B cell (primary cell): ENCODE data around the gene FZR1. TPM values are rescaled to one million over a fixed set of nuclear protein-coding genes. Genes with fewer than 3 reads are reported as not detected.

Source experiments
- ATAC-seq: fragments of 200-7000 bp; cut with Tn5 transposase; one replicate; pipeline ENCODE4 v1.10.0; 2021; ENCODE audit warnings: low read depth, mild to moderate bottlenecking, moderate number of reproducible peaks, moderate library complexity
- CTCF ChIA-PET: fragments of 350-600 bp; sonication (Branson Sonifier 250); formaldehyde crosslinking; loops from one replicate; lab custom pipeline; 2021; ENCODE audit warnings: antibody characterized with exemption, inconsistent platforms; lab: Charles Lee
- POLR2A ChIA-PET: fragments of 350-600 bp; sonication (Branson Sonifier 250); formaldehyde crosslinking; loops from one replicate; lab custom pipeline; 2021; ENCODE audit warnings: antibody characterized with exemption; lab: Charles Lee
- DNase-seq: peaks from one replicate; pipeline ENCODE4 v3.0.0; 2013
- H2AFZ ChIP-seq: 2 replicates; pipeline ENCODE4 v1.6.1; 2012; ENCODE audit warnings: mild to moderate bottlenecking, low read depth, low read length; ENCODE audit not compliant: insufficient read depth, poor library complexity, severe bottlenecking
- H3K27ac ChIP-seq, 2 donors: 1 replicate in 1 of 2; 2 replicates in 1 of 2; pipeline ENCODE4 v1.5.1; 2012 to 2013; ENCODE audit warnings: low read length in 2 of 2, mild to moderate bottlenecking in 2 of 2, moderate library complexity in 1 of 2
- H3K27me3 ChIP-seq, 4 experiments: fragments of 200-600 bp in 1 of 4; sonication (generic) in 1 of 4; replicated peaks in 1 of 4; 1 replicate in 2 of 4; 2 replicates in 2 of 4; pipeline versions ENCODE4 v1.6.1 to v1.7.0; 2013 to 2016; ENCODE audit warnings: low read length in 3 of 4, mild to moderate bottlenecking in 2 of 4, mixed read lengths in 1 of 4, moderate library complexity in 1 of 4; ENCODE audit not compliant: insufficient read depth in 4 of 4, control insufficient read depth in 3 of 4; ENCODE audit errors: control extremely low read depth in 1 of 4
- H3K36me3 ChIP-seq, 2 experiments: replicated peaks in 1 of 2; 1 replicate in 1 of 2; 2 replicates in 1 of 2; pipeline versions ENCODE4 v1.6.1 to v1.7.1; 2013; ENCODE audit warnings: low read length in 1 of 2; ENCODE audit not compliant: insufficient read depth in 2 of 2, control insufficient read depth in 1 of 2; ENCODE audit errors: control extremely low read depth in 1 of 2, extremely low read depth in 1 of 2
- H3K4me1 ChIP-seq, 2 donors: fragments of 200-600 bp in 1 of 2; sonication (generic) in 1 of 2; 1 replicate in 1 of 2; 2 replicates in 1 of 2; pipeline versions ENCODE4 v1.5.1 to v1.6.1; 2013 to 2017; ENCODE audit warnings: low read length in 2 of 2; ENCODE audit not compliant: control insufficient read depth in 2 of 2, insufficient read depth in 2 of 2
- H3K4me2 ChIP-seq: replicated peaks from 2 replicates; pipeline ENCODE3; 2012; ENCODE audit warnings: mild to moderate bottlenecking, low read depth, low read length; ENCODE audit not compliant: poor library complexity, severe bottlenecking
- H3K4me3 ChIP-seq, 5 experiments: fragments of 200-600 bp in 1 of 5; sonication (generic) in 1 of 5; 1 replicate in 3 of 5; 2 replicates in 2 of 5; pipeline versions ENCODE4 v1.5.1 to v1.7.0; 2011 to 2016; ENCODE audit warnings: low read length in 4 of 5, mild to moderate bottlenecking in 4 of 5, low read depth in 2 of 5, control low read depth in 1 of 5, moderate library complexity in 1 of 5; ENCODE audit not compliant: insufficient read depth in 1 of 5; ENCODE audit errors: control extremely low read depth in 1 of 5, extremely low read depth in 1 of 5
- H3K79me2 ChIP-seq: fragments of 200-600 bp; sonication (generic); one replicate; pipeline ENCODE4 v1.6.0; 2016; ENCODE audit warnings: low read length; ENCODE audit not compliant: control insufficient read depth, insufficient read depth
- H3K9ac ChIP-seq: fragments of 200-600 bp; sonication (generic); 2 replicates; pipeline ENCODE4 v1.6.1; 2017; ENCODE audit warnings: mild to moderate bottlenecking, low read length, moderate library complexity
- H3K9me3 ChIP-seq, 3 donors: one replicate each; pipeline versions ENCODE4 v1.6.1 to v1.7.1; 2013; ENCODE audit warnings: low read length in 2 of 3; ENCODE audit not compliant: control insufficient read depth in 2 of 3, insufficient read depth in 1 of 3; ENCODE audit errors: control extremely low read depth in 1 of 3
- H4K20me1 ChIP-seq: 2 replicates; pipeline ENCODE4 v1.6.0; 2012; ENCODE audit warnings: mild to moderate bottlenecking, low read length; ENCODE audit not compliant: insufficient read depth, control insufficient read depth, poor library complexity, severe bottlenecking
- H3K27ac Mint-ChIP-seq: one replicate; pipeline ENCODE4 v1.8.0; 2021; ENCODE audit warnings: mixed read lengths
- H3K27me3 Mint-ChIP-seq: one replicate; pipeline ENCODE4 v1.8.0; 2021; ENCODE audit warnings: mixed read lengths
- H3K4me1 Mint-ChIP-seq: one replicate; pipeline ENCODE4 v1.8.0; 2021; ENCODE audit warnings: mixed read lengths
- H3K4me3 Mint-ChIP-seq: one replicate; pipeline ENCODE4 v1.8.0; 2021; ENCODE audit warnings: mixed read lengths
- H3K9me3 Mint-ChIP-seq: one replicate; pipeline ENCODE4 v1.8.0; 2022; ENCODE audit warnings: mixed read lengths; ENCODE audit not compliant: insufficient read depth
- CTCF ChIP-seq: fragments of 200-600 bp; IDR thresholded peaks from one replicate; pipeline ENCODE4 v1.8.0; 2022; ENCODE audit warnings: antibody characterized with exemption, mild to moderate bottlenecking
- EZH2 ChIP-seq: IDR thresholded peaks from 2 replicates; pipeline ENCODE4 v1.6.1; 2012; ENCODE audit warnings: borderline replicate concordance, low read depth, mild to moderate bottlenecking, moderate library complexity, low read length; ENCODE audit not compliant: insufficient read depth, poor library complexity, severe bottlenecking
- WGBS: methylation state at CpG from one replicate; pipeline ENCODE4 v1.1.5; 2013; ENCODE audit warnings: missing lambda C conversion rate; ENCODE audit not compliant: insufficient coverage; 5-methylcytosine and 5-hydroxymethylcytosine counted together
- intact Hi-C: fragments of 100-400 bp; cut with micrococcal nuclease; formaldehyde crosslinking; loops from one replicate; pipeline ENCODE4 v1.10.0; 2022
- polyA plus RNA-seq: library from polyadenylated mRNA; depleted of rRNA; stranded (reverse); fragments of >200 nt; gene quantifications from 2 replicates; pipeline ENCODE4 v1.2.3, GENCODE V29; 2012
- total RNA-seq, 2 donors: library from RNA; stranded (reverse); fragments of 120-200 nt in 1 of 2; gene quantifications; 1 replicate in 1 of 2; 2 replicates in 1 of 2; pipeline versions ENCODE4 v1.2.3 to v1.2.4, GENCODE V29; 2013 to 2022

Gene FZR1
- total and polyA plus RNA-seq, 2 donors (not counting 1 experiment from before 2014, with no cell fraction given) = 83.5 to 96.1 TPM

GRCh38 chr19:3483226-3483628 lies 22.9 kb upstream of the FZR1 start, which contains the start of gene SMIM44:
Gene SMIM44, minus strand, starts transcription at chr19:3483441. Its CDS starts 38 bp downstream, at chr19:3483403.
- Mint-ChIP-seq H3K27me3 (peaks cover 1% of the 10 kb centered on the region), H3K9me3 (no peaks in the 10 kb centered on the region), H3K4me3 (no peak within 1 kb of the TSS), H3K4me1 (peaks cover 13% of the 10 kb centered on the region), H3K27ac (no peak within 1 kb of the TSS)
- H2AFZ ChIP-seq = no peak within 1 kb of the TSS
- intact Hi-C loops = no loop called here
- H3K36me3 ChIP-seq = no peaks in the 10 kb centered on the region
- CTCF ChIA-PET = interaction anchor here (0.7 to 2.9 kb wide), 4 partner anchors 17 to 157 kb away, joined by 3 to 19 read pairs (median 3); no protein-coding TSS in a partner anchor
- H3K9ac ChIP-seq = no peak within 1 kb of the TSS
- H3K27ac ChIP-seq = no peak within 1 kb of the TSS
- peaks cover 17 to 30% of the 10 kb centered on the region in 2 donors for H3K4me1 ChIP-seq
- H3K9me3 ChIP-seq = peaks cover 0 to 13% (median 0%) of the 10 kb centered on the region in 3 donors
- peaks cover 0 to 4% (median 0%) of the 10 kb centered on the region in 4 experiments for H3K27me3 ChIP-seq
- TF ChIP-seq EZH2 (no peak), CTCF (no peak)
- POLR2A ChIA-PET = no interaction called here
- H3K4me2 ChIP-seq = no peak within 1 kb of the TSS
- no peak for DNase-seq
- H4K20me1 ChIP-seq = no peaks in the 10 kb centered on the region
- no peak within 1 kb of the TSS for H3K4me3 ChIP-seq
- 94% methylated on average over 23 of the region's 33 CpGs for WGBS
- no peak for ATAC-seq
- no peaks in the 10 kb centered on the region for H3K79me2 ChIP-seq

- ChIA-PET POLR2A (no interaction called here), CTCF (interaction anchor here (0.8 to 1.7 kb wide), 3 partner anchors 12 to 187 kb away, joined by 3 to 4 read pairs (median 4); no protein-coding TSS in a partner anchor)
- H3K27ac Mint-ChIP-seq = no peak overlapping the region
- no peaks in the 10 kb centered on the region for H3K4me1 Mint-ChIP-seq
- Histone ChIP-seq H3K4me3 (no peak overlapping the region), H3K9ac (no peak overlapping the region), H3K27me3 (no peaks in the 10 kb centered on the region), H3K4me1 (no peaks in the 10 kb centered on the region), H3K79me2 (no peaks in the 10 kb centered on the region), H3K27ac (no peak overlapping the region), H4K20me1 (no peaks in the 10 kb centered on the region), H3K9me3 (no peaks in the 10 kb centered on the region), H3K36me3 (peaks cover 0 to 31% of the 10 kb centered on the region in 2 experiments), H2AFZ (no peak overlapping the region), H3K4me2 (no peak overlapping the region)
- H3K4me3 Mint-ChIP-seq = no peak overlapping the region
- H3K27me3 Mint-ChIP-seq = no peaks in the 10 kb centered on the region
- no peak for DNase-seq
- TF ChIP-seq CTCF (no peak), EZH2 (no peak)
- intact Hi-C loops = no loop called here
- H3K9me3 Mint-ChIP-seq = no peaks in the 10 kb centered on the region
- 98% methylated on average over 55 of the region's 55 CpGs for WGBS
- ATAC-seq = no peak
These were observed 14.6 kb upstream of the FZR1 start for GRCh38 chr19:3491396-3492119.
